ENCODE measurements around the gene ATP8A2.

ATP8A2 gene

DNA sequence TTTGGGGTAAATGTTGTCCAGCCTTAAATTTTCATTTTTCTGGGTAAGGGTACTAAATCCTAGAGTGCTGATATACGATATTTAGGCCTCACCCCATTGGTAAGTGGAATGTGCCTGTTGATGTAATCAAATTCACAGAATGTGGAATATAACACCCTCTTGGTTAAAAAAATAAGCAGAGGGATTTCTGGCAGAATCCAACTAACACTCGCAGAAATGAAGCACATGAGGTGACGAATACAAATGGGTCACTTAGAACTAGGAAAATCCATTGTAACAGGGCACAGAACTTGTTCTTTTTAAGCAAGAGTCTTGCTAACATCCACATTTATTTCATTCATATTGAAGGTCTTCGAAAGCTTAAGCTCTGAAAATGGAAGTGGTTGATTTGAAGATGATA lies 359.8 kb downstream of the ATP8A2 start:
- DNase-seq (ENCODE audit: low spot score), result no peak

GRCh38 chr13:25732111-25732865 lies 360.5 kb downstream of the ATP8A2 start:
- DNase-seq (ENCODE audit: low spot score), result no peak

DNA sequence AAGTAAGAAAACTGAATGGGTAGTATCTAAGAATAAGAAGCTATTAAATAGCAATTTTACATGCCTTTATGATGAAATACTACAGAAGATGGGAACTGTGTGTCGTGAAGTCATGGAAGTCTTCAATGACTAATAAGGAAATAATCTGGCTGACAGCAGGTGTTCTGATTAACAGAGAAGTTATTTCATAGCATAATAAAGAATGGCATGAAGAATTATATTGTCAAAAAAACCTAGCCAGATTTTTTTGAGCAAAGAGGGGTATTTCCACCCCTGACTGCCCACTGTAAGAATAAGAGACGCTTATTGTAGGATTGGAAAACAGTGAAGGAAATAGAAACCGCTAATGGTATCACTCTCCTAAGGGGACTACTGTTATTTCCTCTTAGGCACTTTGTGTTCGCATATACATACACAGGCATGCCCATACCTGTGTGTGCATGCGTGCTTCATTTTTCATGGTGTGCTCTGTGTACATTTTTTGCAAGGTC lies 361.3 kb downstream of the ATP8A2 start:
- DNase-seq (ENCODE audit: low spot score), result no peak

DNA sequence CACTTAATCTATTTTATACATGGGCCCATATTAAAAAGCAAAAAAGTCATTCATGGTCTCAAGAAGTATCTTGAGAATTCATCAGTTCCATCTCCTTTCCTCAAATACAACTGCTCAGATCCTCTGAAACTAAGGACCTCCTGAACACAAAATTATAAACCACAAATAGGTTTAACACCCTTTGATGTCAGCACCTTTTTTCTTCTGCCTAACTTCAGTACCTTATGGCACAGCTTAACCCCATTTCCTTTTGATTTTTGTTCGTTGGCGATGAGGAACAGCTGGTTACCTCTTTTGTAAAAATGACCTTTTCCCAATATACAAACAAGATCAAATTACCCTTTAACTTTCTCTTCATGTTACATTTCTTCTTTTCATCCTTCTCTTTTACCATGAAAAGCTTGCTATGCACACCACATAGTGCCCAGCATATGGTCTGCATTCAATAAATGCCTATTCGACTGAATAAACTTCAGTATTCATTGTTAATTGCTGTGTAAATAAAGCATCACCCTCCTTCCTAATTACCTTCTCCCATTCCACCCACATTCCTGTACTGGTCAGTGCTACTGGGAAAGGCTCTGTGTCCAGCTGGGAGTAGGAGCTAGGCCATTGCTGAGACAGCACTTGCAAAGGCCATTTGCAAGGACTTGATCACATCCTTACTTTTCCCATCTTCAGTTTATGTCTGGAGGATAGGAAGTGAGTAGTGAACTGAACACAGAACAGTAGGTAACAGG lies 362.1 kb downstream of the ATP8A2 start:
- DNase-seq (ENCODE audit: low spot score), result no peak

GRCh38 chr13:25738342-25739196 lies 366.8 kb downstream of the ATP8A2 start:
- no peak for DNase-seq (ENCODE audit: low spot score)

DNA sequence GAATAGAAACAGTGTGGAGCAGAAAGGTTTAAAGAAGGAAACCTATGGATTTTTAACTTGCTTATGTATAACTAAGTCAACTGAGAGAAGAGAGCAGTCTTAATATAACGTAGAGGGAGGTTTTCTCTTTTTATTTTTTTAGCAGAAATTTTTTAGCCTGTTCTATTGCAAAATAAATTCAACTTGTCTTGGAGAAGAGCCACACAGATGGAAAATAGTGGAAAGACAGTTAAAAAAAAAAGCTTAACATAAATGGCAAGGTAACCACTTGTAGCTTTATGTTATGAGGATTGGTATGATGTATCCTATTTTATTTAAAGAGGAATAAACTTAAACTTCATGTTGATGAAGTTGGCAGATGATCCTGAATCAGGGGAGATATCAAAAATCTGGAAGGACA lies 367.6 kb downstream of the ATP8A2 start:
- no peak for DNase-seq (ENCODE audit: low spot score)

DNA sequence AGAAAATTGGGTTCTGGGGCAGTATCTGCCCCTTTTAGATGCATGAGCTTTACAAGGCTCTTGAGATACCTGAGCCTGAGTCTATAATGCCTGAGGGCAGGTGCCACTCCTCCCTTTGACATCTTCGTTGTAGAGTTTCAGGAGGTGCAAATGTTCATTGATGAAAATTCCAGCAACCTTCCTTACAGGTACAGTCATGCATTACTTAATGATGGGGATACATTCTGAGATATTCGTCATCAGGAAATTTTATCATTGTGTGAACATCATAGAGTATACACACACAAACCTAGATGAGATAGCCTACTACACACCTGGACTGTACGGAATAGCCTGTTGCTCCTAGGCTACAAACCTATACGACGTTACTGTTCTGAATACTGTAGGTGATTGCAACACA lies 370.0 kb downstream of the ATP8A2 start:
- no peak for DNase-seq (ENCODE audit: low spot score)

DNA sequence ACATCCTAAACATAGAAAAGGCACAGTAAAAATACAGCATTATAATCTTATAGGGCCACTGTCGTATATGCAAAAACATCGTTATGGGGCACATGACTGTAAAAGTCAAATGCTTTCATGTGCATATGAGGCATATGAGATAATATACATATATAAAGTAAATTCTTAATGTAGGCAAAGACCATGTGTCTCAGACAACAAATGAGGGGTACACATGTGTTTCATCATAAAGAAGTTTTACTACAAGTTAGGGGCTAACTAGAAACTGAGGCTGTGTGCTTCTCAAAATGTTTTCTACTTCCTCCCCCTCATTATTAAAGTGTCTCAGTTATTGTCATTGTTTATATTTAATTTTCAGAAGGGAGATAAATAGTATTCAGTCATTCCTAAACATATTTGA lies 370.4 kb downstream of the ATP8A2 start:
- DNase-seq (ENCODE audit: low spot score), result no peak

GRCh38 chr13:25743421-25743820 lies 371.6 kb downstream of the ATP8A2 start:
- DNase-seq (ENCODE audit: low spot score), result no peak

DNA sequence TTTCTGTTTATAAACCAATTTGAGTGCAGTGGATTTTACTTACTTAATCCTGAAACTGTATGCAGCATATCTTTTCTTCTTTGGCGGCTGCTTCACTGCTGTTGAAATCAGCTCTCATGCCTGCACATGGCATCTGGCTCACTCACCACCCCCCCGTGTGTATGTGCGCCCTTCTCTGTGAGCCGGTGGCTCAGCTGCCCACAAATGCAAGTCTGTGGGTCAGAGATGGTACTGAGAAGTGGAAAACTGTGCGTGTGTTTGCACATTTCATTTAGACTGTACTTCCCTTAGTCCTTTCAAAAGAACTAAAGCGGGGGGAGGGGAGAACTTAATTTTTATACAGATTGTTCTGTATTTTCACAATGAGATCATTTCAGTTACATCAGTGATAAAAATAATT lies 372.4 kb downstream of the ATP8A2 start:
- no peak for DNase-seq (ENCODE audit: low spot score)

GRCh38 chr13:25746131-25746530 lies 374.4 kb downstream of the ATP8A2 start:
- DNase-seq (ENCODE audit: low spot score), result no peak

DNA sequence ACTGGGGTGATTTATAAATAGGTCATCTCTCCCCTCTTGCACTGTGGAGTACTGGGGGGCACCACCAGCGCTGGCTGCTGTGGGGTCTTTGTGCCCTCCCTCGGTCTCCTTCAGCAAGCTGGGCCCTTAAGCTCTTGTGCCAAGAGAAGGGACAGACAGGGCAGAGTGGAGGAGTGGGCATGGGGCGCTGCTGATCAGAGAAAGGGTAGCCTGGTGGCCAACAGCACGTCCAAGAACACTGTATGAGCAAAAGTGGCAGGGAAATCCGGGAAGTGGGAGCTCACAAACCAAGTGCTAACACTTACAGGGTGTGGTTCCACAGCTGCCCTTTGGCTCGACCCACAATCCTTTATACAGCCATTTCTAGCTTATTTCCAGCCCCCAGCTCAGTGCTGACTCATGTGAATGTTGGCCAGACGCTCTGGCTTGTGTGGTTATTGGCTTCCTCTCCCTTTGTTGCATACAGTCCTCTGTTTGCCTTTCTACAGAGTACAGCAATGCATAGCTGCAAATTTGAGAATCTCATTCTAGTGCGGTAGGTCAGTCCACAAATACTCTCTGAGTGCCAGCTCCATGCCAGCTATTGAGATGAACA lies 381.3 kb downstream of the ATP8A2 start:
- DNase-seq (ENCODE audit: low spot score), result no peak

GRCh38 chr13:25753976-25754375 lies 382.2 kb downstream of the ATP8A2 start:
- DNase-seq (ENCODE audit: low spot score), result no peak

GRCh38 chr13:25756251-25756650 lies 384.5 kb downstream of the ATP8A2 start:
- no peak for DNase-seq (ENCODE audit: low spot score)

DNA sequence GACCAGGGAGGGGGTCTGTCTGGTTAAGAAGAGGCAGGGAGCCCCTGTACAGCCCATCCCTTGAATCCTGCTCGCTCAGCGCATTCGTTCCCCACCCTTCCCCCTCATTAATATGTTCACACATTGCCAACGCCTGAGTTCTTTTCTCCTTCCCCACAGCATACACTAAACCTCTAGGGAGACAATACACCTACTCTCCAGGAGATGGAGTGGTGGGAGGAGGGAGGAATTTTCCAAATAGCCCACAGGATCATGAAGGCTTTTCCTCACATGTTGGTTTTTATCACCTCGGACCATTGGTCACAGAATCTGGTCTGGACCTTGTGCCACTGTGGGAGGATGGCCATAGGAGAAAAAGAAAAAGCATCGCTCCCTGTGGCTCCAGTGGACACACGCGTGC lies 385.1 kb downstream of the ATP8A2 start:
- DNase-seq (ENCODE audit: low spot score), result no peak

DNA sequence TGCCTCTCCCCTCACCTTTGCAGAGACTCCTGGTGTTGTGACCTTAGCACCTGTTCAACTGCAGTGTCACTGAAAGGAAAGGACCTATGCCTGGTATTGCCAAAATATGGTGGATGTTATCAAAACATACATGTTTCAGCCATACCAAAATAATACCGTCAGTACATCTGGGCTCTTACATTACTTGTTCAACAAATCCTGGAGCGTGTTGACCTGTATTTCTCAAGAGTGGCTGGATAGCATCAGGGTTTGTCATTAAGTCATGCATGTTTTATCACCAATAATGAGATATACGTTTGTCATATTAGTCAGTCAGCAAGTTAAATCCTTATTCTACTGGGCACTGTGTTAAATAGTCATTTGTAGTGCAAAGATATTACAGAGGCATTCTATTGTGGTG lies 389.3 kb downstream of the ATP8A2 start:
- no peak for DNase-seq (ENCODE audit: low spot score)

DNA sequence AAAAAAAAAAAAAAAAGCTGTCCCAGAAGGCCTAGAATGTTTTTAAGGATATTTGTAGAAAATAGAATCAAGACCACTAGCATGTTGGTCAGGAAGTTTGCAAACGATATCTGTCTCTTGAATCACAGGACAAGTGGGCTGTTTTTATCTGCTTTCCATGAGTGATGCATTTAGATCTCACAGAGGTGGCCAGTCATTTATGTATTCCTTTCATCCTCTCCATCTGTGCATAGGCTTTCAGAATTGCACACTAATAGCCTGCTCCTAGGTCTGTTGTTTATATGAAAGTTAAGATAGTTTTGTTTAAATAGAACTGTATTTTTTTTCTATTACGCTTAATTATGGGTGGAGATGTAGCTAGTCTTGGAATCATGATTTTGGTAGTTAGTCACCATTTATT lies 390.5 kb downstream of the ATP8A2 start:
- no peak for DNase-seq (ENCODE audit: low spot score)

- no peak for DNase-seq (ENCODE audit: low spot score)
Measured at GRCh38 chr13:25762795-25763377, 391.1 kb downstream of the ATP8A2 start.

DNA sequence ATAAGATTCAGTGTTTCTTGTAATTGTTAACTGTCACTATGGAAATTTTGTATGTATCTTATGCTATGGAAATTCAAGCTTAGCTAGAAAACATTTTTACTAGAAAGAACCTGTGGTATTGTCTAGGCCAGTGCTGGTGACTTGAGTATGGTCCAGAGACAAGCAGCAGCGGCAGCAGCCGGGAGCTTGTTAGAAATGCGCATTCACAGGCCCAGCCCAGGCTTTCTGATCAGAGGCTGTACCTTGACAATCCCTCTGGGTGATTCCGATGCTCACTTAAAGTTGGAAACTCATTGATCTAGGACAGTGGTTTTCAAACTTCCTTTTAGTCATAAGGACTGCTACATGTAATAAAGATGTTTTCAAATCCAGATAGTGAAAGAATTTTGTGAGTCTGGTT lies 392.6 kb downstream of the ATP8A2 start:
- no peak for DNase-seq (ENCODE audit: low spot score)

DNA sequence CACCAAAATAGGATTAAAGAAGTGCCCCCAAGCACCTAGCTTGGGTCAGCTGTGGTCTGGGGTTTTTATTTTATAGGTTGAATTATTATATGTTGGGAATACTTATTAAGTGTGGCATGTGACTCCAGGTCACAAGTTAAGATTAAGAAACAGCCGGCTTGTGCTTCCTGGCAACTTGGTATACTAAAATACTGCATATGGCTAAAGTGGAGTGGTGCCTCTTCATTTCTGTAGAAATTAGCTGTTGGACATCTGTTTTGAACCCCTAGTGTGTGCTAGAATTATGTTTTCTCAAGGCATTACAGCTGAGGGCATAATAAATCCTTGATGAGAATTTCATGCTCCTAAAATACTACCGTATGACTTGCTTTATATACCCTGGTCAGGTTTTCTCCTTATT lies 393.5 kb downstream of the ATP8A2 start:
- DNase-seq (ENCODE audit: low spot score), result no peak

- DNase-seq (ENCODE audit: low spot score), result no peak
Measured at GRCh38 chr13:25766576-25766975, 394.8 kb downstream of the ATP8A2 start.

- no peak for DNase-seq (ENCODE audit: low spot score)
Measured at GRCh38 chr13:25766991-25767390, 395.2 kb downstream of the ATP8A2 start.
